CD14-positive monocyte (primary cell): ENCODE data around the gene GLYR1. TPM values are rescaled to one million over a fixed set of nuclear protein-coding genes. Genes with fewer than 3 reads are reported as not detected.

ENCODE experiments used
- DNase-seq, 3 donors: peaks; one replicate each; pipeline ENCODE4 v3.0.0-alpha.2; 2011 to 2022
- H2AFZ ChIP-seq: 2 replicates; pipeline ENCODE4 v1.6.0; 2012; ENCODE audit warnings: mild to moderate bottlenecking, low read depth, low read length, inconsistent platforms; ENCODE audit not compliant: insufficient read depth, poor library complexity, severe bottlenecking
- H3K27ac ChIP-seq, 2 donors: 1 replicate in 1 of 2; 2 replicates in 1 of 2; pipeline ENCODE4 v1.5.1; 2012 to 2013; ENCODE audit warnings: low read length in 2 of 2, control low read depth in 1 of 2, inconsistent platforms in 1 of 2, low read depth in 1 of 2, mild to moderate bottlenecking in 1 of 2
- H3K27me3 ChIP-seq, 2 donors: one replicate each; pipeline versions ENCODE4 v1.6.0 to v1.6.1; 2011 to 2013; ENCODE audit warnings: low read length in 2 of 2; ENCODE audit not compliant: control insufficient read depth in 2 of 2, insufficient read depth in 2 of 2
- H3K36me3 ChIP-seq, 2 donors: replicated peaks in 1 of 2; 1 replicate in 1 of 2; 2 replicates in 1 of 2; pipeline versions ENCODE4 v1.5.1 to v1.6.1; 2012 to 2013; ENCODE audit warnings: low read length in 2 of 2, control low read depth in 1 of 2, inconsistent platforms in 1 of 2, mild to moderate bottlenecking in 1 of 2; ENCODE audit not compliant: insufficient read depth in 2 of 2, control insufficient read depth in 1 of 2
- H3K4me1 ChIP-seq, 2 donors: 1 replicate in 1 of 2; 2 replicates in 1 of 2; pipeline versions ENCODE4 v1.5.1 to v1.6.1; 2012 to 2013; ENCODE audit warnings: low read length in 2 of 2, control low read depth in 1 of 2, inconsistent platforms in 1 of 2, mild to moderate bottlenecking in 1 of 2, moderate library complexity in 1 of 2; ENCODE audit not compliant: insufficient read depth in 2 of 2, control insufficient read depth in 1 of 2
- H3K4me2 ChIP-seq: replicated peaks from 2 replicates; pipeline ENCODE3; 2012; ENCODE audit warnings: low read length, moderate library complexity, mild to moderate bottlenecking; ENCODE audit not compliant: poor library complexity, severe bottlenecking; ENCODE audit errors: extremely low read depth
- H3K4me3 ChIP-seq, 3 experiments: fragments of 200-600 bp in 1 of 3; sonication (generic) in 1 of 3; replicated peaks in 1 of 3; 1 replicate in 2 of 3; 2 replicates in 1 of 3; pipeline ENCODE4 v1.5.1; 2011 to 2013; ENCODE audit warnings: low read length in 3 of 3, mild to moderate bottlenecking in 3 of 3, control low read depth in 2 of 3, low read depth in 2 of 3, inconsistent platforms in 1 of 3, moderate library complexity in 1 of 3
- H3K79me2 ChIP-seq: 2 replicates; pipeline ENCODE4 v1.6.0; 2012; ENCODE audit warnings: mild to moderate bottlenecking, control low read depth, inconsistent platforms, low read length, moderate library complexity; ENCODE audit not compliant: insufficient read depth
- H3K9ac ChIP-seq: 2 replicates; pipeline ENCODE4 v1.6.0; 2017; ENCODE audit warnings: low read length, mild to moderate bottlenecking; ENCODE audit not compliant: insufficient read depth, poor library complexity, severe bottlenecking
- H3K9me3 ChIP-seq, 2 donors: replicated peaks in 1 of 2; 1 replicate in 1 of 2; 2 replicates in 1 of 2; pipeline versions ENCODE4 v1.5.1 to v1.6.1; 2012 to 2013; ENCODE audit warnings: low read length in 2 of 2, control low read depth in 1 of 2; ENCODE audit not compliant: control insufficient read depth in 1 of 2, insufficient read depth in 1 of 2
- H4K20me1 ChIP-seq: 2 replicates; pipeline ENCODE4 v1.6.0; 2012; ENCODE audit warnings: mild to moderate bottlenecking, low read length, control low read depth, moderate library complexity; ENCODE audit not compliant: insufficient read depth
- H3K27ac Mint-ChIP-seq, 7 donors: one replicate each; pipeline ENCODE4 v1.8.0; 2020; ENCODE audit warnings: mild to moderate bottlenecking in 7 of 7, mixed read lengths in 7 of 7, moderate library complexity in 6 of 7, inconsistent platforms in 2 of 7
- H3K27me3 Mint-ChIP-seq, 3 donors: one replicate each; pipeline ENCODE4 v1.8.0; 2021 to 2022; ENCODE audit warnings: low read depth in 3 of 3, mild to moderate bottlenecking in 3 of 3, mixed read lengths in 3 of 3, moderate library complexity in 3 of 3, inconsistent platforms in 1 of 3
- H3K36me3 Mint-ChIP-seq, 2 donors: one replicate each; pipeline ENCODE4 v1.8.0; 2020; ENCODE audit warnings: mixed read lengths in 2 of 2, inconsistent platforms in 1 of 2, mild to moderate bottlenecking in 1 of 2
- H3K4me1 Mint-ChIP-seq: one replicate; pipeline ENCODE4 v1.8.0; 2020; ENCODE audit warnings: mild to moderate bottlenecking, mixed read lengths
- H3K4me3 Mint-ChIP-seq, 2 donors: one replicate each; pipeline ENCODE4 v1.8.0; 2020; ENCODE audit warnings: mild to moderate bottlenecking in 2 of 2, mixed read lengths in 2 of 2, moderate library complexity in 1 of 2
- H3K9me3 Mint-ChIP-seq, 7 donors: one replicate each; pipeline ENCODE4 v1.8.0; 2020 to 2022; ENCODE audit warnings: mixed read lengths in 7 of 7, mild to moderate bottlenecking in 6 of 7, moderate library complexity in 6 of 7, inconsistent platforms in 2 of 7
- CTCF ChIP-seq: fragments of 200-600 bp; IDR thresholded peaks from one replicate; pipeline ENCODE4 v1.8.0; 2022; ENCODE audit warnings: antibody characterized with exemption, mild to moderate bottlenecking
- WGBS: methylation state at CpG from one replicate; pipeline ENCODE4 v1.1.5; 2013; ENCODE audit warnings: missing lambda C conversion rate; ENCODE audit not compliant: insufficient coverage; 5-methylcytosine and 5-hydroxymethylcytosine counted together
- intact Hi-C, 2 donors: fragments of 100-400 bp; cut with micrococcal nuclease; formaldehyde crosslinking; loops; one replicate each; pipeline versions ENCODE4 v1.15.0 to v1.15.1; 2023
- polyA plus RNA-seq, 3 donors: library from polyadenylated mRNA; depleted of rRNA in 1 of 3; unstranded in 2 of 3; stranded (reverse) in 1 of 3; fragments of 300-500 nt in 2 of 3; fragments of >200 nt in 1 of 3; fragmentation: Illumina TruSeq in 2 of 3; gene quantifications; 1 replicate in 2 of 3; 2 replicates in 1 of 3; pipeline ENCODE4 v1.2.3, GENCODE V29; 2012 to 2021

GLYR1 gene
- polyA plus RNA-seq, 3 donors: 34.2 to 41.9 (median 39.3) TPM

- Histone ChIP-seq H3K79me2 (no peaks in the 10 kb centered on the region), H3K27me3 (no peaks in the 10 kb centered on the region), H3K4me1 (peaks cover 4 to 12% of the 10 kb centered on the region in 2 donors), H2AFZ (no peak overlapping the region), H3K4me2 (no peak overlapping the region), H4K20me1 (no peaks in the 10 kb centered on the region), H3K4me3 (no peak overlapping the region), H3K36me3 (no peaks in the 10 kb centered on the region), H3K27ac (no peak overlapping the region), H3K9me3 (no peaks in the 10 kb centered on the region), H3K9ac (no peak overlapping the region)
- Mint-ChIP-seq H3K36me3 (no peaks in the 10 kb centered on the region), H3K27ac (no peak overlapping the region), H3K27me3 (peaks cover 0 to 3% (median 2%) of the 10 kb centered on the region in 3 donors), H3K4me3 (no peak overlapping the region), H3K9me3 (peaks cover 0 to 2% (median 0%) of the 10 kb centered on the region in 7 donors), H3K4me1 (peaks cover 14% of the 10 kb centered on the region)
- intact Hi-C loops: no loop called here
- 78% methylated on average over 3 of the region's 13 CpGs for WGBS
- TF ChIP-seq CTCF: no peak
- DNase-seq: no peak
Measured at GRCh38 chr16:4775005-4775404, 72.1 kb downstream of the GLYR1 start.

DNA sequence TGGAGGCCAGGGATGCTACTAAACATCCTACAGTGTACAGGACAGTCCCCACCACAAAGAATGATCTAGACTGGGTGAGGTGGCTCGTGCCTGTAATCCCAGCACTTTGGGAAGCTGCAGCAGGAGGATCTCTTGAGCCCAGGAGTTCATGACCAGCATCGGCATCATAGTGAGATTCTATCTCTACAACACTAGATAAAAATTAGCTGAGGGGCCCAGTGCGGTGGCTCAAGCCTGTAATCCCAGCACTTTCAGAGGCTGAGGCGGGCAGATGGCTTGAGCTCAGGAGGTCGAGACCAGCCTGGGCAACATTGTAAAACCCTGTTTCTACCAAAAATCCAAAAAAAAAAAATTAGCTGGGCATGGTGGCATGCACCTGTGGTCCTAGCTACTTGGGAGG is 74.7 kb downstream of the GLYR1 start:
- WGBS: 100% methylated on average over 3 of the region's 5 CpGs
- Mint-ChIP-seq H3K36me3 (no peaks in the 10 kb centered on the region), H3K27ac (no peak overlapping the region), H3K27me3 (peaks cover 1 to 3% (median 2%) of the 10 kb centered on the region in 3 donors), H3K4me3 (no peak overlapping the region), H3K9me3 (peaks cover 0 to 2% (median 0%) of the 10 kb centered on the region in 7 donors), H3K4me1 (peaks cover 32% of the 10 kb centered on the region)
- intact Hi-C loops: no loop called here
- Histone ChIP-seq H3K4me2 (no peak overlapping the region), H3K79me2 (no peaks in the 10 kb centered on the region), H3K9me3 (no peaks in the 10 kb centered on the region), H4K20me1 (no peaks in the 10 kb centered on the region), H3K27ac (no peak overlapping the region), H3K36me3 (no peaks in the 10 kb centered on the region), H3K27me3 (no peaks in the 10 kb centered on the region), H3K4me3 (no peak overlapping the region), H2AFZ (no peak overlapping the region), H3K4me1 (peaks cover 18 to 29% of the 10 kb centered on the region in 2 donors), H3K9ac (no peak overlapping the region)
- DNase-seq: no peak
- no peak for TF ChIP-seq CTCF
